Thoracic aorta (tissue), 2 donors: ENCODE measurements around the gene CIROP. TPM values are rescaled to one million over a fixed set of nuclear protein-coding genes. Genes with fewer than 3 reads are reported as not detected.
"Not testable (repeated sequence)": the region's sequence is repeated elsewhere in the genome, so short reads cannot be mapped to it uniquely, and the experiment has no call there.

ENCODE experiments used
- ATAC-seq: fragments of 150-250 bp; one replicate; pipeline ENCODE4 v1.8.0; 2017; ENCODE audit warnings: low read depth; ENCODE audit not compliant: insufficient number of reproducible peaks, low FRiP score
- DNase-seq: peaks from one replicate; pipeline ENCODE4 v3.0.0-alpha.2; 2020; ENCODE audit warnings: low spot score
- H3K27ac ChIP-seq, 2 donors: fragments of 200-600 bp; sonication (generic); 1 replicate in 1 of 2; 2 replicates in 1 of 2; pipeline ENCODE4 v1.5.1; 2016; ENCODE audit warnings: mild to moderate bottlenecking in 2 of 2, moderate library complexity in 2 of 2
- H3K27me3 ChIP-seq: fragments of 200-600 bp; sonication (generic); replicated peaks from 2 replicates; pipeline ENCODE4 v1.6.0; 2016; ENCODE audit warnings: mild to moderate bottlenecking; ENCODE audit not compliant: insufficient read depth
- H3K36me3 ChIP-seq: fragments of 200-600 bp; sonication (generic); one replicate; pipeline ENCODE4 v1.5.1; 2016
- H3K4me1 ChIP-seq, 2 donors: fragments of 200-600 bp; sonication (generic); 1 replicate in 1 of 2; 2 replicates in 1 of 2; pipeline versions ENCODE4 v1.5.1 to v1.6.0; 2016; ENCODE audit warnings: low read depth in 2 of 2, mild to moderate bottlenecking in 1 of 2; ENCODE audit not compliant: control insufficient read depth in 1 of 2
- H3K4me3 ChIP-seq: fragments of 200-600 bp; sonication (generic); 2 replicates; pipeline ENCODE4 v1.5.1; 2016; ENCODE audit warnings: mild to moderate bottlenecking
- H3K9me3 ChIP-seq: fragments of 200-600 bp; sonication (generic); 2 replicates; pipeline ENCODE4 v1.5.1; 2016
- CTCF ChIP-seq: fragments of 200-600 bp; sonication (generic); IDR thresholded peaks from one replicate; pipeline ENCODE4 v1.5.1; 2019; ENCODE audit warnings: antibody characterized with exemption
- total RNA-seq, 2 donors: library from RNA; depleted of rRNA; stranded (reverse); fragments of >200 nt; gene quantifications; one replicate each; pipeline versions ENCODE4 v1.1.0 to v1.2.3, GENCODE V29; 2016

The CIROP gene
- total RNA-seq, 2 donors from 2014 or later, result 1.1 TPM; not detected in 1

GRCh38 chr14:23113431-23114119, 8.8 kb upstream of the CIROP start:
- no peaks in the 10 kb centered on the region for H3K9me3 ChIP-seq
- no peaks in the 10 kb centered on the region for H3K4me1 ChIP-seq
- no peak for ATAC-seq
- H3K27ac ChIP-seq, result no peak overlapping the region
- TF ChIP-seq CTCF, result no peak
- no peak overlapping the region for H3K4me3 ChIP-seq
- no peaks in the 10 kb centered on the region for H3K27me3 ChIP-seq
- DNase-seq, result no peak
- no peaks in the 10 kb centered on the region for H3K36me3 ChIP-seq

- no peak for ATAC-seq
- DNase-seq, result no peak
- Histone ChIP-seq H3K4me3 (no peak overlapping the region), H3K4me1 (no peaks in the 10 kb centered on the region), H3K27me3 (no peaks in the 10 kb centered on the region), H3K36me3 (no peaks in the 10 kb centered on the region), H3K27ac (no peak overlapping the region), H3K9me3 (no peaks in the 10 kb centered on the region)
- no peak for TF ChIP-seq CTCF
These were observed 7.8 kb upstream of the CIROP start for GRCh38 chr14:23112359-23113178.

GRCh38 chr14:23110579-23111365, 6.0 kb upstream of the CIROP start:
- DNase-seq (no peak), ATAC-seq (no peak)
- H3K27ac ChIP-seq, result no peak overlapping the region
- H3K9me3 ChIP-seq, result no peaks in the 10 kb centered on the region
- TF ChIP-seq CTCF, result no peak
- H3K4me3 ChIP-seq, result no peak overlapping the region
- H3K27me3 ChIP-seq, result no peaks in the 10 kb centered on the region
- H3K36me3 ChIP-seq, result no peaks in the 10 kb centered on the region
- no peaks in the 10 kb centered on the region for H3K4me1 ChIP-seq

GRCh38 chr14:23109769-23110168, 5.0 kb upstream of the CIROP start:
- TF ChIP-seq CTCF, result no peak
- DNase-seq (no peak), ATAC-seq (no peak)
- Histone ChIP-seq H3K36me3 (no peaks in the 10 kb centered on the region), H3K9me3 (no peaks in the 10 kb centered on the region), H3K4me3 (no peak overlapping the region), H3K4me1 (no peaks in the 10 kb centered on the region), H3K27me3 (no peaks in the 10 kb centered on the region), H3K27ac (no peak overlapping the region)

GRCh38 chr14:23108169-23108568, 3.4 kb upstream of the CIROP start:
- ATAC-seq, H3K27ac ChIP-seq, H3K4me1 ChIP-seq, H3K27me3 ChIP-seq, DNase-seq, H3K9me3 ChIP-seq, H3K4me3 ChIP-seq, H3K36me3 ChIP-seq: not testable (repeated sequence)

- H3K4me3 ChIP-seq, H3K9me3 ChIP-seq, H3K4me1 ChIP-seq, DNase-seq, H3K27ac ChIP-seq, H3K27me3 ChIP-seq, H3K36me3 ChIP-seq, ATAC-seq: not testable (repeated sequence)
These were observed 2.8 kb upstream of the CIROP start for GRCh38 chr14:23107620-23108019.
